ENCODE data around the gene SELENOF. TPM values are rescaled to one million over a fixed set of nuclear protein-coding genes. Genes with fewer than 3 reads are reported as not detected.
A peak's percentile ranks its signal among the peaks of the same experiment; 100 is the strongest.

SELENOF gene
- total RNA-seq, 1 donor from 2014 or later = 241 TPM

DNA sequence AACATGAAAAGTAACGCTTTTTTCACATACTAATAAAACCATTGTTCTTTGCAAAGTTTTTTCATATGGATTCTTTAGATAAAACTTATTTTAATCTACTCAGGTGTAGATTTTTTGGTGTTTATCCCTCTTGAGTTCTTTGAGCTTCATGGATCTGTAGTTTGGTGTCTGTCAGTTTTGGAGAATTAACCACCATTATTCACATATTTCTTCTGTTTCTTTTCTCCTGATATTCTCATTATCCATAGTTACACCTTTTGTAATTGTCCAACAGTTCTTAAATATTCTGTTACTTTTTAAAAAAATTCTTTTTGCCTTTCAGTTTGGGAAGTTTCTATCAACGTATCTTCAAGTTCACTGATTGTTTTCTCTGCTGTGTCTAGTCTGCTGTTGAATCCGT lies 19.1 kb upstream of the SELENOF start:
- Mint-ChIP-seq H3K27me3 (ENCODE audit: insufficient read depth, low read depth) (no peaks in the 10 kb centered on the region), H3K9me3 (peaks cover 31% of the 10 kb centered on the region), H3K27ac (no peak overlapping the region), H3K36me3 (peaks cover 13% of the 10 kb centered on the region), H3K4me3 (no peak overlapping the region), H3K4me1 (peaks cover 8% of the 10 kb centered on the region)
- Histone ChIP-seq H3K9me3 (ENCODE audit: low read depth) (no peaks in the 10 kb centered on the region), H3K27me3 (no peaks in the 10 kb centered on the region), H2AFZ (replicated peaks) (no peak overlapping the region), H3F3A (ENCODE audit: low read depth) (no peaks in the 10 kb centered on the region), H3K4me1 (peaks cover 12% of the 10 kb centered on the region), H3K27ac (no peak overlapping the region), H3K36me3 (no peaks in the 10 kb centered on the region), H3K4me2 (peak overlapping the region; percentile 29), H3K79me2 (ENCODE audit: low read depth) (peaks cover 100% of the 10 kb centered on the region), H3K9ac (no peak overlapping the region), H3K4me3 (no peak overlapping the region), H4K20me1 (ENCODE audit: low read depth) (peaks cover 18% of the 10 kb centered on the region)
- DNase-seq (ENCODE audit: low spot score) = no peak
- TF ChIP-seq, protein P1, sequence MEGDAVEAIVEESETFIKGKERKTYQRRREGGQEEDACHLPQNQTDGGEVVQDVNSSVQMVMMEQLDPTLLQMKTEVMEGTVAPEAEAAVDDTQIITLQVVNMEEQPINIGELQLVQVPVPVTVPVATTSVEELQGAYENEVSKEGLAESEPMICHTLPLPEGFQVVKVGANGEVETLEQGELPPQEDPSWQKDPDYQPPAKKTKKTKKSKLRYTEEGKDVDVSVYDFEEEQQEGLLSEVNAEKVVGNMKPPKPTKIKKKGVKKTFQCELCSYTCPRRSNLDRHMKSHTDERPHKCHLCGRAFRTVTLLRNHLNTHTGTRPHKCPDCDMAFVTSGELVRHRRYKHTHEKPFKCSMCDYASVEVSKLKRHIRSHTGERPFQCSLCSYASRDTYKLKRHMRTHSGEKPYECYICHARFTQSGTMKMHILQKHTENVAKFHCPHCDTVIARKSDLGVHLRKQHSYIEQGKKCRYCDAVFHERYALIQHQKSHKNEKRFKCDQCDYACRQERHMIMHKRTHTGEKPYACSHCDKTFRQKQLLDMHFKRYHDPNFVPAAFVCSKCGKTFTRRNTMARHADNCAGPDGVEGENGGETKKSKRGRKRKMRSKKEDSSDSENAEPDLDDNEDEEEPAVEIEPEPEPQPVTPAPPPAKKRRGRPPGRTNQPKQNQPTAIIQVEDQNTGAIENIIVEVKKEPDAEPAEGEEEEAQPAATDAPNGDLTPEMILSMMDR (IDR thresholded peaks at IDR 0.05) = no peak
- TF ChIP-seq EZH2phosphoT487 (IDR thresholded peaks at IDR 0.05) (no peak), EZH2 (IDR thresholded peaks at IDR 0.05) (no peak)

DNA sequence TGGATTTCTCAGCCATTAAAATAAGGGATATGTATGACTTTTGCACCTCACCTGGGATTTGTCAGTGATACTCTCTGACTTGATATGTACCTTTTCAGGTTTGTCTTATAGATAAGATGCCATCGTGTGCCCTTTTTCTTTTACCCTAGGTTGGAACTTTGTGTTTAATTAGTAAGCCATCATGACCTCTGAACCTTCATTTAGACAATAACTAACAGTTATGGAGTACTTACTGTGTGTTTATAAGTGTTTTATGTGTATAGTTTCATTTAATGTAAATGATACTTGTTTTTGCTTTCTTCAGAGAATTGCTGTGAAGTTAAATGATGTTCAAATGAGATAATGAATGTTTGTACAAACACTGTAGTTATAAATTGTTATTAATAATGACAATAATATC lies 14.9 kb upstream of the SELENOF start:
- Histone ChIP-seq H3K9me3 (ENCODE audit: low read depth) (peaks cover 8% of the 10 kb centered on the region), H3F3A (ENCODE audit: low read depth) (no peaks in the 10 kb centered on the region), H3K79me2 (ENCODE audit: low read depth) (peaks cover 100% of the 10 kb centered on the region), H3K9ac (no peak overlapping the region), H2AFZ (replicated peaks) (no peak overlapping the region), H3K4me3 (no peak overlapping the region), H3K36me3 (no peaks in the 10 kb centered on the region), H3K4me2 (no peak overlapping the region), H3K27ac (no peak overlapping the region), H3K27me3 (no peaks in the 10 kb centered on the region), H4K20me1 (ENCODE audit: low read depth) (peaks cover 22% of the 10 kb centered on the region), H3K4me1 (peaks cover 12% of the 10 kb centered on the region)
- Mint-ChIP-seq H3K27me3 (ENCODE audit: insufficient read depth, low read depth) (no peaks in the 10 kb centered on the region), H3K36me3 (peaks cover 28% of the 10 kb centered on the region), H3K27ac (no peak overlapping the region), H3K4me3 (no peak overlapping the region), H3K4me1 (peaks cover 3% of the 10 kb centered on the region), H3K9me3 (peaks cover 59% of the 10 kb centered on the region)
- no peak for DNase-seq (ENCODE audit: low spot score)
- TF ChIP-seq EZH2 (IDR thresholded peaks at IDR 0.05) (no peak), EZH2phosphoT487 (IDR thresholded peaks at IDR 0.05) (no peak)
- TF ChIP-seq, protein P1 (IDR thresholded peaks at IDR 0.05) = no peak

DNA sequence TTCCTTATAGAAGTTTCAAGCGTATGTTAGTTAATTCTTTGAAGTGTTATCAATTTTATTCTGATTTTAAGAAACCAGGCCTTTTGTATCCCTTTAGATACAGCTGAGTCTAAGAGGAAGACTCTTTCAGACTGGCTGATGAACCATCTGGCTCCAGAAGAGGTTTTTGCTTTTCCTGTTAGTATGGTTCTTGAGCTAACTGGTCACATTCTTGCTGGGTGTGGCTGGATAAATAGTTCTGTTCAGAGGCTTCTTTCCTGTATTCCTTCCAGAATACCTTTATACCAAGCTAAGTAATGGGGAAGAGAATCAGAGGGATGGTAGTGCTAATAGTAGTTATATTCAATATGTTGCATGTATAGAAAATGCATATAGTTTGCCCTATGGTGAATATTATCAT lies 13.0 kb upstream of the SELENOF start:
- H3K9ac ChIP-seq = no peak overlapping the region
- no peak overlapping the region for H3K4me3 ChIP-seq
- H3F3A ChIP-seq (ENCODE audit: low read depth) = no peaks in the 10 kb centered on the region
- peaks cover 18% of the 10 kb centered on the region for H3K9me3 ChIP-seq (ENCODE audit: low read depth)
- no peak overlapping the region for H3K27ac Mint-ChIP-seq
- peaks cover 17% of the 10 kb centered on the region for H4K20me1 ChIP-seq (ENCODE audit: low read depth)
- peaks cover 100% of the 10 kb centered on the region for H3K79me2 ChIP-seq (ENCODE audit: low read depth)
- TF ChIP-seq EZH2phosphoT487 (IDR thresholded peaks at IDR 0.05) (no peak), EZH2 (IDR thresholded peaks at IDR 0.05) (no peak)
- TF ChIP-seq, protein P1 (IDR thresholded peaks at IDR 0.05) = no peak
- H3K4me2 ChIP-seq = no peak overlapping the region
- H3K4me1 ChIP-seq = no peaks in the 10 kb centered on the region
- no peak for DNase-seq (ENCODE audit: low spot score)
- H2AFZ ChIP-seq (replicated peaks) = no peak overlapping the region
- no peaks in the 10 kb centered on the region for H3K27me3 Mint-ChIP-seq (ENCODE audit: insufficient read depth, low read depth)
- H3K27ac ChIP-seq = no peak overlapping the region
- H3K4me1 Mint-ChIP-seq = no peaks in the 10 kb centered on the region
- H3K27me3 ChIP-seq = no peaks in the 10 kb centered on the region
- peaks cover 64% of the 10 kb centered on the region for H3K9me3 Mint-ChIP-seq
- no peaks in the 10 kb centered on the region for H3K36me3 ChIP-seq
- H3K4me3 Mint-ChIP-seq = no peak overlapping the region
- H3K36me3 Mint-ChIP-seq = peaks cover 32% of the 10 kb centered on the region

All from neural progenitor cell (in vitro differentiated cells).